ENCODE measurements around the gene C11orf58.

The C11orf58 gene

GRCh38 chr11:16767137-16767536 lies 28.7 kb downstream of the C11orf58 start:
- no peaks in the 10 kb centered on the region for H3K4me1 ChIP-seq (ENCODE audit: control insufficient read depth in 2 of 2, insufficient read depth in 2 of 2, low read length in 2 of 2)
- no peak overlapping the region for H3K9ac ChIP-seq (ENCODE audit: low read depth in 1 of 2, low read length in 2 of 2)
- H3K27me3 ChIP-seq (ENCODE audit: control insufficient read depth in 2 of 2, insufficient read depth in 2 of 2, low read length in 2 of 2), result no peaks in the 10 kb centered on the region
- H3K36me3 ChIP-seq (ENCODE audit: control insufficient read depth in 2 of 2, insufficient read depth in 2 of 2, low read length in 2 of 2), result peaks cover 0 to 6% of the 10 kb centered on the region in 2 donors
- H3K4me3 ChIP-seq (ENCODE audit: low read length in 2 of 2), result no peak overlapping the region
- H3K27ac ChIP-seq (ENCODE audit: low read depth in 2 of 2, low read length in 2 of 2), result no peak overlapping the region
- H3K9me3 ChIP-seq (ENCODE audit: control insufficient read depth in 2 of 2, low read length in 2 of 2), result no peaks in the 10 kb centered on the region

- no peak overlapping the region for H3K27ac ChIP-seq (ENCODE audit: low read depth in 2 of 2, low read length in 2 of 2)
Measured at GRCh38 chr11:16767957-16768356, 29.5 kb downstream of the C11orf58 start.

GRCh38 chr11:16769386-16769785 lies 30.9 kb downstream of the C11orf58 start:
- peaks cover 0 to 6% of the 10 kb centered on the region in 2 donors for H3K36me3 ChIP-seq (ENCODE audit: control insufficient read depth in 2 of 2, insufficient read depth in 2 of 2, low read length in 2 of 2)
- no peak overlapping the region for H3K9ac ChIP-seq (ENCODE audit: low read depth in 1 of 2, low read length in 2 of 2)
- no peaks in the 10 kb centered on the region for H3K27me3 ChIP-seq (ENCODE audit: control insufficient read depth in 2 of 2, insufficient read depth in 2 of 2, low read length in 2 of 2)
- H3K4me3 ChIP-seq (ENCODE audit: low read length in 2 of 2), result no peak overlapping the region
- no peak overlapping the region for H3K27ac ChIP-seq (ENCODE audit: low read depth in 2 of 2, low read length in 2 of 2)
- H3K4me1 ChIP-seq (ENCODE audit: control insufficient read depth in 2 of 2, insufficient read depth in 2 of 2, low read length in 2 of 2), result no peaks in the 10 kb centered on the region
- no peaks in the 10 kb centered on the region for H3K9me3 ChIP-seq (ENCODE audit: control insufficient read depth in 2 of 2, low read length in 2 of 2)

More at GRCh38 chr11:16767957-16768356, 29.5 kb downstream of the C11orf58 start:
- H3K36me3 ChIP-seq (ENCODE audit: control insufficient read depth in 2 of 2, insufficient read depth in 2 of 2, low read length in 2 of 2), result peaks cover 0 to 6% of the 10 kb centered on the region in 2 donors
- no peaks in the 10 kb centered on the region for H3K27me3 ChIP-seq (ENCODE audit: control insufficient read depth in 2 of 2, insufficient read depth in 2 of 2, low read length in 2 of 2)
- H3K4me3 ChIP-seq (ENCODE audit: low read length in 2 of 2), result no peak overlapping the region
- H3K9me3 ChIP-seq (ENCODE audit: control insufficient read depth in 2 of 2, low read length in 2 of 2), result no peaks in the 10 kb centered on the region
- no peak overlapping the region for H3K9ac ChIP-seq (ENCODE audit: low read depth in 1 of 2, low read length in 2 of 2)
- H3K4me1 ChIP-seq (ENCODE audit: control insufficient read depth in 2 of 2, insufficient read depth in 2 of 2, low read length in 2 of 2), result no peaks in the 10 kb centered on the region

- no peaks in the 10 kb centered on the region for H3K9me3 ChIP-seq (ENCODE audit: control insufficient read depth in 2 of 2, low read length in 2 of 2)
- no peaks in the 10 kb centered on the region for H3K27me3 ChIP-seq (ENCODE audit: control insufficient read depth in 2 of 2, insufficient read depth in 2 of 2, low read length in 2 of 2)
- H3K4me3 ChIP-seq (ENCODE audit: low read length in 2 of 2), result no peak overlapping the region
- H3K36me3 ChIP-seq (ENCODE audit: control insufficient read depth in 2 of 2, insufficient read depth in 2 of 2, low read length in 2 of 2), result peaks cover 0 to 6% of the 10 kb centered on the region in 2 donors
- H3K9ac ChIP-seq (ENCODE audit: low read depth in 1 of 2, low read length in 2 of 2), result no peak overlapping the region
- no peak overlapping the region for H3K27ac ChIP-seq (ENCODE audit: low read depth in 2 of 2, low read length in 2 of 2)
- no peaks in the 10 kb centered on the region for H3K4me1 ChIP-seq (ENCODE audit: control insufficient read depth in 2 of 2, insufficient read depth in 2 of 2, low read length in 2 of 2)
Measured at GRCh38 chr11:16770016-16770415, 31.6 kb downstream of the C11orf58 start.

GRCh38 chr11:16771350-16772140 lies 33.1 kb downstream of the C11orf58 start:
- no peak overlapping the region for H3K27ac ChIP-seq (ENCODE audit: low read depth in 2 of 2, low read length in 2 of 2)
- peaks cover 0 to 6% of the 10 kb centered on the region in 2 donors for H3K36me3 ChIP-seq (ENCODE audit: control insufficient read depth in 2 of 2, insufficient read depth in 2 of 2, low read length in 2 of 2)
- H3K9ac ChIP-seq (ENCODE audit: low read depth in 1 of 2, low read length in 2 of 2), result no peak overlapping the region
- no peak overlapping the region for H3K4me3 ChIP-seq (ENCODE audit: low read length in 2 of 2)
- H3K4me1 ChIP-seq (ENCODE audit: control insufficient read depth in 2 of 2, insufficient read depth in 2 of 2, low read length in 2 of 2), result no peaks in the 10 kb centered on the region
- no peaks in the 10 kb centered on the region for H3K9me3 ChIP-seq (ENCODE audit: control insufficient read depth in 2 of 2, low read length in 2 of 2)
- no peaks in the 10 kb centered on the region for H3K27me3 ChIP-seq (ENCODE audit: control insufficient read depth in 2 of 2, insufficient read depth in 2 of 2, low read length in 2 of 2)

- H3K9ac ChIP-seq (ENCODE audit: low read depth in 1 of 2, low read length in 2 of 2), result no peak overlapping the region
- H3K9me3 ChIP-seq (ENCODE audit: control insufficient read depth in 2 of 2, low read length in 2 of 2), result no peaks in the 10 kb centered on the region
- H3K36me3 ChIP-seq (ENCODE audit: control insufficient read depth in 2 of 2, insufficient read depth in 2 of 2, low read length in 2 of 2), result peaks cover 0 to 10% of the 10 kb centered on the region in 2 donors
- H3K4me1 ChIP-seq (ENCODE audit: control insufficient read depth in 2 of 2, insufficient read depth in 2 of 2, low read length in 2 of 2), result no peaks in the 10 kb centered on the region
- H3K27me3 ChIP-seq (ENCODE audit: control insufficient read depth in 2 of 2, insufficient read depth in 2 of 2, low read length in 2 of 2), result no peaks in the 10 kb centered on the region
- H3K4me3 ChIP-seq (ENCODE audit: low read length in 2 of 2), result no peak overlapping the region
- H3K27ac ChIP-seq (ENCODE audit: low read depth in 2 of 2, low read length in 2 of 2), result no peak overlapping the region
Measured at GRCh38 chr11:16772141-16772512, 33.7 kb downstream of the C11orf58 start.

GRCh38 chr11:16773981-16774935 lies 35.8 kb downstream of the C11orf58 start:
- no peak overlapping the region for H3K27ac ChIP-seq (ENCODE audit: low read depth in 2 of 2, low read length in 2 of 2)
- no peak overlapping the region for H3K4me3 ChIP-seq (ENCODE audit: low read length in 2 of 2)
- H3K36me3 ChIP-seq (ENCODE audit: control insufficient read depth in 2 of 2, insufficient read depth in 2 of 2, low read length in 2 of 2), result peaks cover 0 to 12% of the 10 kb centered on the region in 2 donors
- peaks cover 0 to 1% of the 10 kb centered on the region in 2 donors for H3K4me1 ChIP-seq (ENCODE audit: control insufficient read depth in 2 of 2, insufficient read depth in 2 of 2, low read length in 2 of 2)
- H3K9ac ChIP-seq (ENCODE audit: low read depth in 1 of 2, low read length in 2 of 2), result no peak overlapping the region
- H3K27me3 ChIP-seq (ENCODE audit: control insufficient read depth in 2 of 2, insufficient read depth in 2 of 2, low read length in 2 of 2), result no peaks in the 10 kb centered on the region
- no peaks in the 10 kb centered on the region for H3K9me3 ChIP-seq (ENCODE audit: control insufficient read depth in 2 of 2, low read length in 2 of 2)

GRCh38 chr11:16774936-16775613 lies 36.6 kb downstream of the C11orf58 start:
- Histone ChIP-seq H3K4me1 (ENCODE audit: control insufficient read depth in 2 of 2, insufficient read depth in 2 of 2, low read length in 2 of 2) (peaks cover 2 to 6% of the 10 kb centered on the region in 2 donors), H3K4me3 (ENCODE audit: low read length in 2 of 2) (no peak overlapping the region), H3K27me3 (ENCODE audit: control insufficient read depth in 2 of 2, insufficient read depth in 2 of 2, low read length in 2 of 2) (no peaks in the 10 kb centered on the region), H3K9me3 (ENCODE audit: control insufficient read depth in 2 of 2, low read length in 2 of 2) (no peaks in the 10 kb centered on the region), H3K27ac (ENCODE audit: low read depth in 2 of 2, low read length in 2 of 2) (no peak overlapping the region), H3K9ac (ENCODE audit: low read depth in 1 of 2, low read length in 2 of 2) (no peak overlapping the region), H3K36me3 (ENCODE audit: control insufficient read depth in 2 of 2, insufficient read depth in 2 of 2, low read length in 2 of 2) (peaks cover 0 to 12% of the 10 kb centered on the region in 2 donors)

GRCh38 chr11:16775614-16776283 lies 37.3 kb downstream of the C11orf58 start:
- Histone ChIP-seq H3K9me3 (ENCODE audit: control insufficient read depth in 2 of 2, low read length in 2 of 2) (no peaks in the 10 kb centered on the region), H3K9ac (ENCODE audit: low read depth in 1 of 2, low read length in 2 of 2) (no peak overlapping the region), H3K27me3 (ENCODE audit: control insufficient read depth in 2 of 2, insufficient read depth in 2 of 2, low read length in 2 of 2) (no peaks in the 10 kb centered on the region), H3K36me3 (ENCODE audit: control insufficient read depth in 2 of 2, insufficient read depth in 2 of 2, low read length in 2 of 2) (peaks cover 0 to 12% of the 10 kb centered on the region in 2 donors), H3K4me3 (ENCODE audit: low read length in 2 of 2) (no peak overlapping the region), H3K4me1 (ENCODE audit: control insufficient read depth in 2 of 2, insufficient read depth in 2 of 2, low read length in 2 of 2) (peaks cover 2 to 6% of the 10 kb centered on the region in 2 donors), H3K27ac (ENCODE audit: low read depth in 2 of 2, low read length in 2 of 2) (no peak overlapping the region)
